Spleen (tissue), 11 donors: ENCODE data around the gene NKAIN2. TPM values are rescaled to one million over a fixed set of nuclear protein-coding genes. Genes with fewer than 3 reads are reported as not detected.

Source experiments
- DNase-seq: peaks from one replicate; pipeline ENCODE4 v3.0.0-alpha.2; 2020
- H3K27ac ChIP-seq, 8 donors: fragments of 200-600 bp; sonication (generic) in 7 of 8; 1 replicate in 4 of 8; 2 replicates in 4 of 8; pipeline versions ENCODE4 v1.5.0 to v1.8.0; 2016 to 2021; ENCODE audit warnings: inconsistent platforms in 4 of 8, mild to moderate bottlenecking in 4 of 8, moderate library complexity in 1 of 8
- H3K27me3 ChIP-seq, 7 donors: fragments of 200-600 bp; sonication (generic) in 6 of 7; replicated peaks in 1 of 7; 1 replicate in 4 of 7; 2 replicates in 3 of 7; pipeline versions ENCODE4 v1.5.0 to v1.8.0; 2016 to 2021; ENCODE audit warnings: inconsistent platforms in 3 of 7, mild to moderate bottlenecking in 1 of 7
- H3K36me3 ChIP-seq, 6 donors: fragments of 200-600 bp; sonication (generic) in 5 of 6; 1 replicate in 4 of 6; 2 replicates in 2 of 6; pipeline versions ENCODE4 v1.5.0 to v1.8.0; 2016 to 2021; ENCODE audit warnings: inconsistent platforms in 2 of 6
- H3K4me1 ChIP-seq, 6 donors: fragments of 200-600 bp; sonication (generic) in 5 of 6; 1 replicate in 3 of 6; 2 replicates in 3 of 6; pipeline versions ENCODE4 v1.5.0 to v1.8.0; 2016 to 2021; ENCODE audit warnings: inconsistent platforms in 3 of 6
- H3K4me3 ChIP-seq, 8 donors: fragments of 200-600 bp; sonication (generic) in 7 of 8; 1 replicate in 4 of 8; 2 replicates in 4 of 8; pipeline versions ENCODE4 v1.5.0 to v1.8.0; 2016 to 2021; ENCODE audit warnings: inconsistent platforms in 4 of 8, mild to moderate bottlenecking in 4 of 8, moderate library complexity in 2 of 8
- H3K9me3 ChIP-seq, 8 donors: fragments of 200-600 bp; sonication (generic) in 7 of 8; 1 replicate in 4 of 8; 2 replicates in 4 of 8; pipeline versions ENCODE4 v1.5.0 to v1.8.0; 2016 to 2021; ENCODE audit warnings: inconsistent platforms in 4 of 8
- CTCF ChIP-seq, 11 experiments: fragments of 200-600 bp in 7 of 11; fragments of 450-650 bp in 4 of 11; sonication (generic) in 4 of 11; IDR thresholded peaks in 8 of 11; conservative IDR thresholded peaks in 3 of 11; 1 replicate in 7 of 11; 2 replicates in 4 of 11; pipeline versions ENCODE4 v1.4.0 to v1.8.0; 2016 to 2021; ENCODE audit warnings: antibody characterized with exemption in 11 of 11, inconsistent platforms in 4 of 11, mild to moderate bottlenecking in 1 of 11
- POLR2A ChIP-seq, 3 donors: fragments of 450-650 bp; IDR thresholded peaks; one replicate each; pipeline ENCODE4 v1.5.1; 2017; ENCODE audit warnings: antibody characterized with exemption in 3 of 3, mild to moderate bottlenecking in 1 of 3
- POLR2AphosphoS5 ChIP-seq, 3 donors: sonication (generic); formaldehyde crosslinking; IDR thresholded peaks; one replicate each; pipeline ENCODE4 v1.5.1; 2017; ENCODE audit warnings: antibody characterized with exemption in 3 of 3
- WGBS, 5 donors: extraction: QIAGEN DNeasy Blood & Tissue Kit in 3 of 5; methylation state at CpG; one replicate each; pipeline versions ENCODE4 v1.1.5 to v1.1.7; 2013 to 2018; 5-methylcytosine and 5-hydroxymethylcytosine counted together
- intact Hi-C: fragments of 100-400 bp; cut with DNase I; formaldehyde crosslinking; loops from one replicate; pipeline ENCODE4 v1.15.0; 2023; ENCODE audit warnings: low total_unique reads
- polyA plus RNA-seq, 3 donors: library from polyadenylated mRNA; stranded (reverse); fragments of 200-250 nt; gene quantifications; one replicate each; pipeline ENCODE4 v1.2.1, GENCODE V29; 2013
- total RNA-seq, 7 donors: library from RNA; depleted of rRNA in 3 of 7; stranded (reverse); fragments of >200 nt in 3 of 7; fragmentation: NEBNext Ultra II Directional in 4 of 7; extraction: Animal tissue kit (Norgen Biotek cat#: 25700) in 4 of 7; gene quantifications; one replicate each; pipeline versions ENCODE4 v1.1.0 to v1.2.1, GENCODE V29; 2016 to 2021
- donor health status: healthy with polysubstance abuse.
- donor health status: DM: no; HTN: no; CAD: no; lungs with moderate emphysema.
- donor health status: DM: no; HTN: no; CAD: no.
- donor health status: Bipolar disorder and iron deficiency.
- donor health status: healthy.
- donor health status: DM: no; HTN: no; CAD: no.
- donor health status: DM: yes; HTN: yes; CAD: no.

NKAIN2 gene
- total and polyA plus RNA-seq, 10 donors = 0.13 to 0.51 (median 0.18) TPM; not detected in 4

- DNase-seq = no peak
- Histone ChIP-seq H3K4me1 (no peaks in the 10 kb centered on the region), H3K27me3 (no peaks in the 10 kb centered on the region), H3K27ac (no peak overlapping the region), H3K9me3 (no peaks in the 10 kb centered on the region), H3K4me3 (no peak overlapping the region), H3K36me3 (no peaks in the 10 kb centered on the region)
- WGBS, 5 donors = 36 to 65% (median 59%) methylated on average over 1 of the region's 1 CpG
- intact Hi-C loops = no loop called here
- TF ChIP-seq POLR2A (IDR thresholded peaks at IDR 0.05) (no peak), CTCF (IDR thresholded peaks at IDR 0.05 in 8 of 11, conservative IDR thresholded peaks at IDR 0.05 in 3 of 11) (no peak), POLR2AphosphoS5 (IDR thresholded peaks at IDR 0.05) (no peak)
Measured at GRCh38 chr6:124535299-124535698, 731.6 kb downstream of the NKAIN2 start.

- Histone ChIP-seq H3K36me3 (no peaks in the 10 kb centered on the region), H3K27ac (no peak overlapping the region), H3K4me1 (no peaks in the 10 kb centered on the region), H3K4me3 (no peak overlapping the region), H3K27me3 (no peaks in the 10 kb centered on the region), H3K9me3 (no peaks in the 10 kb centered on the region)
- 55 to 80% (median 72%) methylated on average over 9 of the region's 9 CpGs for WGBS, 5 donors
- no peak for TF ChIP-seq POLR2A (IDR thresholded peaks at IDR 0.05)
- TF ChIP-seq POLR2AphosphoS5 (IDR thresholded peaks at IDR 0.05) = no peak
- no peak for TF ChIP-seq CTCF (IDR thresholded peaks at IDR 0.05 in 8 of 11, conservative IDR thresholded peaks at IDR 0.05 in 3 of 11)
- no peak for DNase-seq
- intact Hi-C loops = no loop called here
Measured at GRCh38 chr6:124535746-124536145, 732.1 kb downstream of the NKAIN2 start.

- TF ChIP-seq CTCF (IDR thresholded peaks at IDR 0.05 in 8 of 11, conservative IDR thresholded peaks at IDR 0.05 in 3 of 11) (no peak), POLR2A (IDR thresholded peaks at IDR 0.05) (no peak), POLR2AphosphoS5 (IDR thresholded peaks at IDR 0.05) (no peak)
- H3K4me3 ChIP-seq = no peak overlapping the region
- no peak overlapping the region for H3K27ac ChIP-seq
- intact Hi-C loops = no loop called here
- no peaks in the 10 kb centered on the region for H3K4me1 ChIP-seq
- H3K36me3 ChIP-seq = no peaks in the 10 kb centered on the region
- WGBS, 5 donors = 70 to 87% (median 77%) methylated on average over 5 of the region's 5 CpGs
- no peaks in the 10 kb centered on the region for H3K9me3 ChIP-seq
- H3K27me3 ChIP-seq = no peaks in the 10 kb centered on the region
- no peak for DNase-seq
Measured at GRCh38 chr6:124536157-124536841, 732.6 kb downstream of the NKAIN2 start.

GRCh38 chr6:124536842-124537191 is 733.2 kb downstream of the NKAIN2 start:
- intact Hi-C loops = no loop called here
- Histone ChIP-seq H3K27me3 (no peaks in the 10 kb centered on the region), H3K4me3 (no peak overlapping the region), H3K9me3 (no peaks in the 10 kb centered on the region), H3K36me3 (no peaks in the 10 kb centered on the region), H3K4me1 (no peaks in the 10 kb centered on the region), H3K27ac (no peak overlapping the region)
- TF ChIP-seq POLR2AphosphoS5 (IDR thresholded peaks at IDR 0.05) (no peak), CTCF (IDR thresholded peaks at IDR 0.05 in 8 of 11, conservative IDR thresholded peaks at IDR 0.05 in 3 of 11) (no peak), POLR2A (IDR thresholded peaks at IDR 0.05) (no peak)
- no peak for DNase-seq
- WGBS, 5 donors = 56 to 76% (median 65%) methylated on average over 3 of the region's 3 CpGs
